ENCODE data around the gene BTBD2.
"Not testable (repeated sequence)": the region's sequence is repeated elsewhere in the genome, so short reads cannot be mapped to it uniquely, and the experiment has no call there.

Gene BTBD2

DNA sequence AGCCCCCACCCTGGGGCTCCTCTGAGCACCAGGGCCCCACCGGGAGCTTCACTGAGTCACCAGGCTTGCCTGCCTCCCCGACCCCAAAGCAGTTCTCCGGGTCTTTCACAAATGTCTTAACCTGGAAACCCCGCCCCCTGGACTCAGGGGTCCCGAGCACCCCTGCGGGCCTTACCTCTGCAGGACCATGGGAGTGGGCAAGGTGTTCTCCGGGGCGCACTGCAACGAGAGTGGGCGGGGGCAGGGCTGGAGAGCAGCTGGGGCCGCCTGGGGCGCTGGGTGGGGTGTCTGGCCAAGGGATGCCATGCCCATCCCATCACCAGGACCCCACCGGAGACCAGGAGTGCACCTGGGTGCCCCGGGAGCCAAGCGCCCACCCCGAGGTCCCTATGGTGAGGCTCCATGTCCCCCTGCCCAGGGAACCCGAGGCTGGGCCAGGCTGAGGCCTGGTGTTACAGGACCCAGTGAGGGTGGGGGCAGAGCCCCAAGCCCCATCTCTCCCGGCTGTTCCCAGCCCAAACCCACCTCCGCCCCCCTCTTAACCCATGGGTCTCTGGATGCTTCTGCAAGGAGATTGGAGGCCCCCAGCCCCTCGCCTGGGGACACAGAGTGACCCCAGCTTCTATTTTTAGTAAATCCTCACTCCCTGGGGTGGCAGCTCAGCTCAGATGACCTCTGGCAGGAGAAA lies 24.6 kb upstream of the BTBD2 start:
- DNase-seq (ENCODE audit: low spot score) = no peak

DNA sequence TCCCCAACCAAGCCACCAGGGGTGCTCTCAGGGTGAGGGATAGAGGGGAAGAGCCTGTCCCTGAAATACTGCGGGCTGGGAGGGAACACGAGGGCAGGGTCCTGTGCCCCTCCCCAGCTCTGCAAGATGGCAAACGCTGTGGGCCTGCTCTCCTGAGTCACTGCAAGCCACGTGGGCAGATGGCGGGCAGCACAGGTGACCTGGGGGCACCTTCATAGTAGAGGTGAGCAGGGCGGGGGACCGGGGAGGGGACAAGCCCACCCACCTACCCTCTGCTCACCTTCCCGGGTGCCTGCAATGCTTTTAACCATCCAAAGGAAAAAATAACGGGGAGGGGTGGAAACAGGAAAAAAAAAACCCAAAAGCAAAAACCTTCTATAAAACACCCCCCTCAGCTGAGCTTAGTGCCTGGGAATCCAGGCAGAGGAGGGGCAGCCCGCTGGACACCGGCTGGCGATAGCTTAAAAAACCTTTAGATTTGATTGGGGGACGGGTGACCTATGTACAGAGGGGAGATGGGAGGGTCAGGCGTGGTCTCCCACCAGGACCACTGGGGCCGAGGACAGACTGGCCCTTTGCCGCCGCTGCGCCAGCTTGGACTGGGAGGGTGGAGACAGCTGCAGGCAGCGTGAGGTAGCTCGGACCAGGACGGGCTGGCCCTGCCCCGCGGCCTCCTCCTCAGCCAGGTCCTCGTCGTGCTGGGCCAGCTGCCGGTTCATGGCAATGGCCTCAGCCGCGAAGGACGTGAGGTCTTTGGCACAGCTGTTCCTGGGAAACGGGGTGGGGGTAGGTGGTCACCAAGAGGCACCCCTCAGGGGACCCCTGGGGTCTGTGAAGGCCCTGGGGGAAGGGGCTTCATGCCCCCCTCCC lies 23.8 kb upstream of the BTBD2 start:
- no peak for DNase-seq (ENCODE audit: low spot score)

DNA sequence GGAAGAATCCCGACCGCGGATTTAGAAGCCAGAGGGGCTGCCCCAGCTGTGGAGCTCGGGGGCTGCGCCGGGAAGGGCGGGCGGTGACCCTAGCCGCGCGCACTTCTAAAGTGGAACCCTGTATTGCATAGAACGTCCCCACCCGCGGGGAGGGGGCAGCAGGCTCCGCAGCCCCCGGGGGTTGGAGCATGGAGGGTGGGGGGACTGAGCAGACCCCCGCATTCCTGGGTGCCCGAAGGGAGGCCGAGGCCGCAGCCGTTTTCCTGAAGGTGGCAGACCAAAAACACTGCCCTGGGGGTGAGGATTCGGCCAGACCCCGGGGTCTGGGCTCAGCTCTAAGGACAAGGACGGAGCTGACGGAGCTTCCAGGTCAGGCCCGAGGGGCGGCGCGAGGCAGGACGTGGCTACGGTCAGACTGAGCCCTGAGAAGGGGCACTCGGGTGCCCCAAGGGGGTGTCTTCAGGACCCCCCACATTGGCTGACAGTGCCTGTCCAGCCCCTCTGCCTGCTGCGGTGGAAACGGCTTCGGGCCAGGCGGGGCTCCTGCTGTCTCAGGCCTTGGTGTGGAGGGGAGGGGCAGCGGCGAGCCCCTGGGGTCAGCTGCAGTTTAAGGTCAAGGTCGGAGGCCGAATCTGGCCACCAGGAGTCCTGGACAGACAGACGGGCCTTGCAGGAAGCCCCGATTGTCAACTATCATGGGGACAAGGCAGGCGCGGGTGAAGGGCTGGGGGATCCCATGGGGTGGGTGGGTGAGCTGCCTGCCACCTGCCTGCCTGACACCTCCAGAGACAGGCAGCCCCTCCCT lies 23.0 kb upstream of the BTBD2 start:
- no peak for DNase-seq (ENCODE audit: low spot score)

DNA sequence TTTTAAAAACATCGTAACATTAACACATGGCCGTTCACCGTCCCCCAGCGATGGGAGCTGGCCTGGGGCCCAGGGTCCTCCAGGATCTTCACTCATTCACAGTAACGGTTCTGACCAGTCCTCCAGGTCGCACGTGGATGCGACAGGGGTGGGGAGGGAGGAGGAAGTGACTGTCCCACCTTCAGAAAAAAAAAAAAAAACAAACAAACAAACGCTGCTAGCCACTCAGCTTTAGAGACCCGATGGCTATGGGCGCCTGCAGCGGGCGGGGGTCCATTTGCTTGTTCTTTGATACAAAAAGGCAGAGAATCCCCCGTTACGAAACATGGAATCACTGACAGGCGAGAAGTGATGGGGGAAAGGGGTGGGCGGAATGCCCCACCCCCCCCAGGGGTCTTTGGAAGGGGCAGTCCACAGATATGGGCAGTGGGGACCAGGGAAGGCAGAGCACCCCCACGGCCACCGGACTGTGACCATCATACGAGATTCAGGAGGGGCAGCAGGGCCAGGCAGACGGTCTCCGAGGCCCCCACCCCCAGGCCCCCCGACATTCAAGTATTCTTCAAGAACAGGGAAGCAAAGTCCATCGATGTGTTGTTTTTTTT lies 22.2 kb upstream of the BTBD2 start:
- no peak for DNase-seq (ENCODE audit: low spot score)

DNA sequence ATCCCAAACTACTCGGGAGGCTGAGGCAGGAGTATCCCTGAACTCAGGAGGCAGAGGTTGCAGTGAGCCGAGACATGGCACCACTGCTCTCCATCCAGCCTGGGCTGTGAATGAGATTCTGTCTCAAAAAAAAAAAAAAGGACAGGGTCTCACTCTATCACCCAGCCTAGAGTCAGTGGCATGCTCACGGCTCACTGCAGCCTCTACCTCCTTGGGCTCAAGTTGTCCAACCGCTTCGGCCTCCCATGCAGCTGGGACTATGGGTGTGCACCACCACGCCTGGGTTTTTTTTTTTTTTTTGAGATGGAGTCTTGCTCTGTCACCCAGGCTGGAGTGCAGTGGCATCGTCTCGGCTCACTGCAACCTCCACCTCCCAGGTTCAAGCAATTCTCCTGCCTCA lies 20.9 kb upstream of the BTBD2 start:
- DNase-seq (ENCODE audit: low spot score) = no peak

DNA sequence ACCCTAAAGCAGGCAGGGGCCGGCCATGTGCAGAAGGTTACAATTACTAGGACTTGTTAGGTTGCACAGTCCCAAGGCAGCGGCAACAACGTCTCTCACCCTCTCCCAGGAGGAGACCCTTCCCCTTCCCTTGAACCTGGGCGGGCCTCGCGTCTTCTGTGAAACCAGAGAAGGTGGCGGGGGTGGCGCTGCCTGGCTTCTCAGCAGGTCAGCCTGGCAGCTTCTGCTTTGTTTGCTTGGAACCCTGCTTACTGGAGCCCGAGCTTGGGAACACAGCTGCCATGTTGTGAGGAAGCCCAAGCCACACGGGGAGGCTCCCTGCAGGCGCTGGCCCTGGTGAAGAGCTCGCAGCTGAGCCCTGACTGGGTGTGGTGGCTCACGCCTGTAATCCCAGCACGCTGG lies 20.1 kb upstream of the BTBD2 start:
- no peak for DNase-seq (ENCODE audit: low spot score)

DNA sequence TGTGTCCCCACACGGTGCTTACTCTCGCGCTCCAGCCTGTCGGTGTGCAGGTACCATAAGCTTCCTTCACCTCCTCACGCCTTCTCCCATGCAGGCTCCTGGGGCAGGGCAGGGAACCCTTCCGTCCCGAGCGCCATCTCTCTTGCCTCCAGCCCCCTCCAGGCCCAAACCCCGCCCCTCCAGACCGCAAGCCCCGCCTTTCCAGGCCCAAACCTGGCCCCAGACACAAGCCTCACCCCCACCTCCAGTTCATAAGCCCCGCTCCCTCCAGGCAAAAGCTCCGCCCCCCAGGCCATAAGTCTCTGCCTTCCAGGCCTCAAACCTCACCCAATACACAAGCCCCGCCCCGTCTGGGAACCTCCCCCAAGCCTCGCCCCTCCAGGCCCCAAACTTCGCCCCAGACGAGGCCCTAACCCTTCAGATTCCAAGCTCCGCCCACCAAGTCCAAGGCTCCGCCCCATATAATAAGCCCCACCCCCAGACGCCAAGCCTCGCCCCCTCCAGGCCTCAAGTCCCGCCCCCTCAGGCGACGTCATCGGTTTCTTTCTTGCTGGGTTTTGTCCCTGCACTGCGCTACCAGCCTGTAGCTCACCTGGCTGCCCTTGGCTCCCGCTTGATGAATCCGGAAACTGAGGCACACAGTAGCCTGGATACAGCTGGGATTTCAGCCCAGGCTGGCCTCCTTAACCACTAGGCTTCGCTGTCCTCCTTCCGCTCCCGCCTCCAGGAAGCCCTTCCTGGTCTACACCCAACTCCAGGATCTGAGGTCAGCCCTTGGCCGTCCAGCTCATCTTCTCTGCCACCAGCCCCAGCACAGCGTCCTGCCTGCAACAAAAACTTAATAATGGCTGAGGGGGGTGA lies 19.4 kb upstream of the BTBD2 start:
- peak; percentile 73 for DNase-seq (ENCODE audit: low spot score)

DNA sequence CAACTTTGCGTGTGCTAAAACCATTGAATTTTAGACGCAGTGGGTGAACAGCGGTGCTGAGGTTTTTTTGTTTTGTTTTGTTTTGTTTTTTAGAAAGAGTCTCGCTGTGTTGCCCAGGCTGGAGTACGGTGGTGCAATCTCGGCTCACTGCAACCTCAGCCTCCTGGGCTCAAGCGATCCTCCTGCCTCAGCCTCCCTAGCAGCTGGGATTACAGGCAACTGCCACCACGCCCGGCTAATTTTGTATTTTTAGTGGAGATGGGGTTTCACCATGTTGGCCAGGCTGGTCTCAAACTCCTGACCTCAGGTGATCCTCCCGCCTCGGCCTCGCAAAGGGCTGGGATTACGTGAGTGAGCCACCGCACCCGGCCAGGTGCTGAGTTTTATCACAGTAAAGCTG lies 18.7 kb upstream of the BTBD2 start:
- not testable (repeated sequence) for DNase-seq (ENCODE audit: low spot score)

DNA sequence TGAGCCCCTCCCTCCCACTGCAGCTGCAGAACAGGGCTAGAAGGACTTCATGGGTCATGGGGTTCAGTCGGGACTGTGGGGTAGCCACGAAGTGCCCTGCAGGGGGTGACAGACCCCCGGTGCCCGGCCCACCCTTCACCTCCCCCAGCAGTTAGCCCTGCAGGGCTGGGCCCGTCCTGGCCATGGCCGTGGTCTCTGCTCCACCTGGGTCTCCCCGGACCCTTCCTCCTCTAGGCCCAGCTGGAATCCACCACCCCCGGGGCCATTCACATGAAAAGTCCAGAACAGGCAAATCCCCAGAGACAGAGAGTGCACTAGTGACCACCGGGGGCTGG lies 18.3 kb upstream of the BTBD2 start:
- DNase-seq (ENCODE audit: low spot score) = no peak

DNA sequence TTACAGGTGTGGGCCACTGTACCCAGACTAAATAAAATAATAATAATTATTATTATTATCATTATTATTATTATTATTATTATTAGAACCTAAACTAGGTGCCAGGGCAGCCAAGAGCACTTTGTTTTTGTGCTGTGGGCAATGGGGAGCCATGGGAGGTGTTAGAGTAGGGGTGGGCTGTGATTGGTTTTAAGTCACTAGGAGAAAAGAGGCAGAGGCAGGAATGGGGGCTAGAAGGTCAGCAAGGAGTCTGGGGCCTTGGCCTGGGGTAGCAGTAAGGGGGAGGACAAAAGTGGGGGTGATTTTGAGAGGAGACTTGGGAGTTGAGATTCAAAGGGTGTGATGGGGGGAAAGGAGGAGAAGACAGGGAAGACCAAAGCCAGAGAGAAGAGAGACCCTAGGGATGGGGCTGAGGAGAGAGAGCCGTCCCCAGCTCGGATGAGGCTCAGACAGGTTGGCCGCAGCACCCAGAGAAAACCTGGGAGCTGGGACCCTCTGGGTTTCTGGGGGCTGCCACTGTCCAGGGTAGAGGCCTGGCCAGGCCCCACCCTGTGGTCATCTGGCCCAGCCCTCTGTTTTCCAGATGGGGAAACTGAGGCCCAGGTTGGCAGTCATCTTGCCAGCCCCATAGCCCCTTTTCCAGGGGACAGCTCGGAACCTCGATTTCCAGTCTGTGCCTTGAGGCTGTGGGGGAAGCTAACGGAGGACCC lies 17.8 kb upstream of the BTBD2 start:
- DNase-seq (ENCODE audit: low spot score) = no peak

DNA sequence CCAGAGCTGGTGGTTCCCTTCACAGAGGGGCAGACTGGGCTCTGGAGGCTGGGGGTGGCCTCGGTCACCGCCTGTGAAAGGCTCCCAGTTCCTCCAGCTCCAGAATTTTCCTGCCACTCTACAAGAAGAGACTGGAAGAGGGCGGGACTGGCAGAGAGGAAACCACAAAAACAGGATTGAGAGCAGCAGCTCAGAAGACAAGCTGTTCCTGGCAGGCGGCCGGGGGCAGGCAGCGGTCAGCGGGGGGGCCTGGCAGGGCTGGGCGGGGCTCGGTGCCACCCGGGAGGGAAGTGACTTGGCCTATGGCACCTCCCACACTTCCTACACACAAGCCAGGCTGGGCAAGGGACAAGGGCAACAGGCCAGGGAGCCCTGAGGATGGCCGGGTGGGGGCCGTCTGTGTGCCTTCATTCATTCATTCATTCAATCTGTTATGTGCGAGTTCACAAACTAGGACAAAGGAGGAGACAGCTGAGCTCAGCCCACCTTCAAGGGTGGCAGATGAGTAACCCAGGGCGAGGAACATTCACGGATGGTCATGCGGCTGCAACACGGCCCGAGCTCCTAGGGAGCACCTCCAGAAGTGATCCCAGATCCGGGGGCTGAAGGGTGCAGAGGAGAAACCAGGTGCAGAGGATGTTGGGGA lies 16.9 kb upstream of the BTBD2 start:
- DNase-seq (ENCODE audit: low spot score) = peak; percentile 76

DNA sequence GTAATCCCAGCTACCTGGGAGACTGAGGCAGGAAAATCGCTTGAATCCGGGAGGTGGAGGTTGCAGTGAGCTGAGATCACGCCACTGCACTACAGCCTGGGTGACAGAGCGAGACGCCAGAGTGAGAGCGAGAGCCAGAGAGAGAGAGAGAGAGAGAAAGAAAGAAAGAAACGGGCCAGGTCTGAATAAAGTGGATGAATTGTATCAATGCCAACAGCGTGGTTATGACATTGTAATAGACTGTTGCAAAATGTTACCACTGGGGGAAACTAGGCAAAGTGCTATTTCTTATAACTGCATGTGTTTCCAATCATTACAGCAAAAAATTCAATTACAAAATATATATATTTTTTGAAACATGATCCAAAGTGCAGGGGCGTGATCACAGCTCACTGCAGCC lies 11.8 kb upstream of the BTBD2 start:
- no peak for DNase-seq (ENCODE audit: low spot score)

DNA sequence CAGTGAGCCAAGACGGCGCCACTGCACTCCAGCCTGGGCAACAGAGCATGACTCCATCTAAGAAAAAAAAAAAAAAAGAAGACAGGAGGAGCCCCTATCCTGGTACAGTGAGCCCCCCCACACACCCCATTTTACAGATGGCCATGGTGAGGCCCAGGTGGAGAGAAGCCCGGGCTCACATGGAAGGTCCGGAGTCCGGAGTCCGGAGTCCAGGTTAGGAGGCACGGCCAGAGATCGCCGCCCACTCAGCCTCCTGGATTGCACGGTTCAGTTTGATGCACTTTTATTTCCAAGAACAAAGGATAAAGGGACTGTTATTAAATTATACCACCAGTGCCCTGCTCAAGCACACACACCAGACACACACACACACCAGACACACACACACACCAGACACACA lies 11.3 kb upstream of the BTBD2 start:
- DNase-seq (ENCODE audit: low spot score) = no peak

DNA sequence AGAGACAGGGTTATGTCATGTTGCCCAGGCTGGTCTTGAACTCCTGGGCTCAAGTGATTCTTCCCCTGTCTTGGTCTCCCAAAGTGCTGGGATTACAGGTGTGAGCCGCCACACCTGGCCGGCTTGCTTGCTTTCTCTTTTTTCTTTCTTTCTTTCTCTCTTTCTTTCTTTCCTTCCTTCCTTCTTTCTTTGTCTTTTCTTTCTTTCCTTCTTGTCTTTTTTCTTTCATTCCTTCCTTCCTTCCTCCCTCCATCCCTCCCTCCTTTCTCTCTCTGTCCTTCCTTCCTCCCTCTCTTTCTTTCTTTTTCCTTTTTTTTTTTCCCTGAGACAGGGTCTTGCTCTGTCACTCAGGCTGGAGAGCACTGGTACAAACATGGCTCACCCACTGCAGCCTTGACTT lies 6.8 kb upstream of the BTBD2 start:
- DNase-seq (ENCODE audit: low spot score) = no peak

DNA sequence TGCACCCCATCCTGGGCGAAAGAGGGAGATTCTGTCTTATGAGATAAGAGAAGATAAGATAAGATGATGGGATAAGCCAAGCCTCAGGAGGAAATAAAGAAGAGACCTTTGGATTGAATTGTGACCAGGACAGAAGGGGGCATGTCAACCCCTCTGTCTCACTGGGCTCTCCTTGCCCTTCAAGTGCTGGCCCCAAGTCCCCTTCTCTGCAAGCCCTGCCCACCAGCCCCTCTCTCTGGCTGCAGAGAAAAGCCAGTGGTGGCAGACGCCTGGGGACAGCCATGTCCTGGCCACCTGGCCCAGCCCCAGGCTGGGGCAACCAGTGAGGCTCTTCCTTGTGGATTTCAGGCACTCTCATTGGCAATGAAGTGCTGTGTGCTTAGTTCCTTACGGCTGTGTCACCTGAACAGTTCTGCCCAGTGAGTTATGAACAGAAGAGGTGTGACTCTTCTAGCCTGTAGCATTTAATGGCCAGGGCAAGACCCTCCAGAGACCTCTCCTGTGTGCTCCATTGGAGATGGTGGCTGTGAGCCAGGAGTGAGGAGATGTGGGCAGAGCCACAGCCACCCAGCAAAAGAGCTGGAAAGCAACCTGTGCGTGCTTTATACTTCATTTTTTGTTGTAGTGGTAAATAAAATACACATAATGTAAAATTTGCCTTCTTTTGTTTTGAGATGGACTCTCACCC lies 6.1 kb upstream of the BTBD2 start:
- no peak for DNase-seq (ENCODE audit: low spot score)

DNA sequence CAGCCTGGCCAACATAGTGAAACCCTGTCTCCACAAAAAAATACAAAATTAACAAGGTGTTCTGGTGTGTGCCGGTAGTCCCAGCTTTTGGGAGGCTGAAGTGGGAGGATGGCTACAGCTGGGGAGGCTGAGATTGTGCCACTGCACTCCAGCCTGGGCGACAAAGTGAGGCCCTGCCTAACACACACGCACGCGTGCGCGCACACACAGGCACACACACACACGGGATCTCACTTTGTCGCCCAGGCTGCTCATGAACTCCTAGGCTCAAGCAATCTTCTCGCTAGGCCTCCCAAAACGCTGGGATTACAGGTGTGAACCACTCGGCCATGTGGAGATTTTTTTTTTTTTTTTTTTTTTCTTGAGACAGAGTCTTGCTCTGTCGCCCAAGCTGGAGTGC lies 3.2 kb upstream of the BTBD2 start:
- DNase-seq (ENCODE audit: low spot score) = no peak

DNA sequence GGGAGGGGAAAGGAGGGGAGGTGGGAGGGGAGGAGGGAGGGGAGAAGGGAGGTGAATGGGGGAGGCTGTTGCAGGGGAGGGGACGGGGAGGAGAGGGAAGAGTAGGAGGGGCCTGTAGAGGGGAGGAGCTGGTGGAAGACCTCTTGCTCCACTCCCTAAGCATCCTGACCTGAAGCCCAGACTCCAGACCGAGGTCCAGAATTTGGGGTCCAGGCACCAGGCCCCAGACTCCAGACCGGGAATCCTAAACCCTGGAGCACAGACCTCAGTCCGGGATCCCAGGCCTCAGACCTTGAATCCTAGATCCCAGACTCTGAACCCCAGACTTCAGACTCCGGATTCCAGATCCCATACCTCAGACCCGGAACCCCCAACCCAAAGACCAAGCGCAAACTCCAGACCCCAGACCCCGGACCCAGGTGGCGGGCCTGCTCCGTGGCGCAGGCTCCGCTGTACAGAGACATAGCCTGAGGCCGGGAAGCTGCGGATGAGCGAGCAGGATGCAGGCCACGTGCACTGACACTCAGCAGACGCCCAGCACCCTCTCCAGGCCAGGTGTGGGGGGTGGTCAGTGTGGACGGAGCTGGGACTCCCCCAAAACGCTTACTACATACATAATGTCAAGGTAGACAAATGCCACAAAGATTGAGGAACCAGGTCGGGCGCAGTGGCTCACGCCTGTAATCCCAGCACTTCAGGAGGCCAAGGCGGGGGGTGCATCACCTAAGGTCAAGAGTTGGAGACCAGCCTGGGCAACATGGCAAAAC lies 710 bp upstream of the BTBD2 start:
- peak; percentile 79 for DNase-seq (ENCODE audit: low spot score)

DNA sequence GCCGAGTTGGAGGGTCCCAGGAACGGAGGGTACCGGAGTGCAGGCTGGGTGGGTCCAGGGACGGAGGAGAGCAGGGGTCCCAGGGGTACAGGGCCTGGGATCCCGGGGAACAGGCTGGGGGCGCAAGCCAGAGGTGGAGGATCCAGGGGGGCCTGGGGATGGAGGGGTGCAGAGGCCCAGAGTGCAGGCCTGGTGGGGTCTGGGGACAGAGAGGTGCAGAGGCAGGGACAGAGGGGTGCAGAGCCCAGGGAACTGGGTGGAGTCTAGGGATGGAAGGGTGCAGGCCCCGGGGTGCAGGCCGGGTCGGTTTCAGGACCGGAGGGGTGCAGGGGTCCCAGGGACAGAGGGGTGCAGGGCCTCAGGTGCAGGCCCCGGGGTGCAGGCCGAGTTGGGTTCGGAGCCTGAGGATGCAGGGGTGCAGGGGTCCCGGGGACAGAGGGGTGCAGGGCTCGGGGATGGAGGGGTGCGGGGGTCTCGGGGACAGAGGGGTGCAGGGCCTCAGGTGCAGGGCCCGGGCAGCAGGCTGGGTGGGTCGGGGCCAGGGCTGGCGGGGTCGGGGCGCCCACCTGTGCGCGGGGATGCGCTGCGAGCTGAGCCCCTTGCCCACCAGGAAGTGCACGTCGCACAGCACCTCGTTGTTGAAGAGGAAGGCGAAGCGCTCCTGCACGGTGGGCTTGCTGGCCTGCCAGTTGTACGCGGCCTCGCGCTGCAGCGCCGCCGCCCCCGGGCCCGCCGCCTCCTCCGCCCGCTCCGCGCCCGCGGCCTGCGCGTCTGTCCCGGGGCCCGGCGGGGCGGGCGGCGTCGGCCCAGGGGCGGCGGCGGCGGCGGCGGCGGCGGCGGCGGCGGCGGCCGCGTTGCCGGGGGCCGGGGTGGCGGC lies 545 bp downstream of the BTBD2 start:
- DNase-seq (ENCODE audit: low spot score) = peak; percentile 90
